ENCODE data around the gene SERPINC1.

The SERPINC1 gene

GRCh38 chr1:173913111-173913510 is 4.0 kb downstream of the SERPINC1 start:
- no peak overlapping the region for H3K4me3 ChIP-seq (ENCODE audit: low read depth, low read length, poor library complexity, severe bottlenecking)
- no peak overlapping the region for H2AFZ ChIP-seq (ENCODE audit: low read length)
- no peaks in the 10 kb centered on the region for H3K9me3 ChIP-seq (ENCODE audit: low read length)
- no peak overlapping the region for H3K9ac ChIP-seq (ENCODE audit: low read length)
- H4K20me1 ChIP-seq (ENCODE audit: insufficient read depth, low read length) = no peaks in the 10 kb centered on the region
- H3K27ac ChIP-seq (ENCODE audit: low read depth, low read length, poor library complexity, severe bottlenecking) = no peak overlapping the region
- TF ChIP-seq, protein P1, sequence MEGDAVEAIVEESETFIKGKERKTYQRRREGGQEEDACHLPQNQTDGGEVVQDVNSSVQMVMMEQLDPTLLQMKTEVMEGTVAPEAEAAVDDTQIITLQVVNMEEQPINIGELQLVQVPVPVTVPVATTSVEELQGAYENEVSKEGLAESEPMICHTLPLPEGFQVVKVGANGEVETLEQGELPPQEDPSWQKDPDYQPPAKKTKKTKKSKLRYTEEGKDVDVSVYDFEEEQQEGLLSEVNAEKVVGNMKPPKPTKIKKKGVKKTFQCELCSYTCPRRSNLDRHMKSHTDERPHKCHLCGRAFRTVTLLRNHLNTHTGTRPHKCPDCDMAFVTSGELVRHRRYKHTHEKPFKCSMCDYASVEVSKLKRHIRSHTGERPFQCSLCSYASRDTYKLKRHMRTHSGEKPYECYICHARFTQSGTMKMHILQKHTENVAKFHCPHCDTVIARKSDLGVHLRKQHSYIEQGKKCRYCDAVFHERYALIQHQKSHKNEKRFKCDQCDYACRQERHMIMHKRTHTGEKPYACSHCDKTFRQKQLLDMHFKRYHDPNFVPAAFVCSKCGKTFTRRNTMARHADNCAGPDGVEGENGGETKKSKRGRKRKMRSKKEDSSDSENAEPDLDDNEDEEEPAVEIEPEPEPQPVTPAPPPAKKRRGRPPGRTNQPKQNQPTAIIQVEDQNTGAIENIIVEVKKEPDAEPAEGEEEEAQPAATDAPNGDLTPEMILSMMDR (IDR thresholded peaks at IDR 0.05; ENCODE audit: low read length) = no peak
- no peaks in the 10 kb centered on the region for H3K27me3 ChIP-seq (ENCODE audit: insufficient read depth, low read length)
- no peaks in the 10 kb centered on the region for H3F3A ChIP-seq (ENCODE audit: insufficient read depth, low read length)
- H3K4me2 ChIP-seq (ENCODE audit: low read length) = no peak overlapping the region
- no peaks in the 10 kb centered on the region for H3K9me2 ChIP-seq (ENCODE audit: low read depth, low read length)
- H3K4me1 ChIP-seq (ENCODE audit: insufficient read depth, low read length, severe bottlenecking) = no peaks in the 10 kb centered on the region
- H3K36me3 ChIP-seq (ENCODE audit: insufficient read depth, low read length) = no peaks in the 10 kb centered on the region
- no peaks in the 10 kb centered on the region for H3K79me2 ChIP-seq (ENCODE audit: insufficient read depth, low read length)

DNA sequence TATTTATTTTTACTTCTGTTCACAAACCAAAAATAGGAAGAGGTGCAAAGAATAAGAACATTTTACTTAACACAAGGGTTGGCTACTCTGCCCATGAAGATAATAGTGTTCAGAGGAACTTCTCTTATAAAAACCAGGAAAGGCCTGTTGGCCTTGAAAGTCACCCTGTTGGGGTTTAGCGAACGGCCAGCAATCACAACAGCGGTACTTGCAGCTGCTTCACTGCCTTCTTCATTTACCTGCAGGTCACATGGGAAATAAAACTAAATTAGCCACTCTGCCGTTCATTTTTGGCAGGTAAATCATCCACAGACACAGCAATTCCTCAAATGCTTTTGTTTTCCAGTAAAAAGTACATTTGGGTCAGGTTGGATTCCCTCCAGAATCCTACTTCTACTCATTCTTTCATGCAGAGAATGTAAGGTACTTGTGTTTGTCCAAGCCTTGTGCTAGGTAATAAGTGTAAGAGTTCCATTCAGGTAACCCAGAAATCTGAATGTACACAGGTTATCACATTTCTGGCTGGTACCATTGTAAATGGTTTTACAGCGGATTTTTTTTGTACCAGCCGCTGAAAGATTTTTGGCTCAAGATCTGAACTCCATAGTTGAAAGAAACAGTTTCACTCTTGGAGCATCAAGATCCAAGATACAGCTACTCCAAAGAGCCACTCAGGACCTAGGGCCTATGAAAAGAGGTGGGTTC is 13.1 kb downstream of the SERPINC1 start:
- Histone ChIP-seq H3K4me3 (ENCODE audit: low read depth, low read length, poor library complexity, severe bottlenecking) (no peak overlapping the region), H3K27ac (ENCODE audit: low read depth, low read length, poor library complexity, severe bottlenecking) (no peak overlapping the region), H3K4me1 (ENCODE audit: insufficient read depth, low read length, severe bottlenecking) (no peaks in the 10 kb centered on the region), H4K20me1 (ENCODE audit: insufficient read depth, low read length) (no peaks in the 10 kb centered on the region), H3F3A (ENCODE audit: insufficient read depth, low read length) (no peaks in the 10 kb centered on the region), H3K9ac (ENCODE audit: low read length) (no peak overlapping the region), H3K36me3 (ENCODE audit: insufficient read depth, low read length) (no peaks in the 10 kb centered on the region), H2AFZ (ENCODE audit: low read length) (no peak overlapping the region), H3K9me3 (ENCODE audit: low read length) (no peaks in the 10 kb centered on the region), H3K9me2 (ENCODE audit: low read depth, low read length) (no peaks in the 10 kb centered on the region), H3K27me3 (ENCODE audit: insufficient read depth, low read length) (no peaks in the 10 kb centered on the region), H3K79me2 (ENCODE audit: insufficient read depth, low read length) (no peaks in the 10 kb centered on the region), H3K4me2 (ENCODE audit: low read length) (no peak overlapping the region)
- no peak for TF ChIP-seq EZH2 (IDR thresholded peaks at IDR 0.05; ENCODE audit: borderline replicate concordance, low read length)
- TF ChIP-seq, protein P1 (IDR thresholded peaks at IDR 0.05; ENCODE audit: low read length) = no peak

GRCh38 chr1:173900992-173901391 is 16.1 kb downstream of the SERPINC1 start:
- no peaks in the 10 kb centered on the region for H4K20me1 ChIP-seq (ENCODE audit: insufficient read depth, low read length)
- no peak overlapping the region for H3K9ac ChIP-seq (ENCODE audit: low read length)
- H3K79me2 ChIP-seq (ENCODE audit: insufficient read depth, low read length) = no peaks in the 10 kb centered on the region
- H3K4me2 ChIP-seq (ENCODE audit: low read length) = no peak overlapping the region
- H3K9me2 ChIP-seq (ENCODE audit: low read depth, low read length) = no peaks in the 10 kb centered on the region
- no peak overlapping the region for H3K4me3 ChIP-seq (ENCODE audit: low read depth, low read length, poor library complexity, severe bottlenecking)
- H3F3A ChIP-seq (ENCODE audit: insufficient read depth, low read length) = no peaks in the 10 kb centered on the region
- no peaks in the 10 kb centered on the region for H3K36me3 ChIP-seq (ENCODE audit: insufficient read depth, low read length)
- no peaks in the 10 kb centered on the region for H3K27me3 ChIP-seq (ENCODE audit: insufficient read depth, low read length)
- no peaks in the 10 kb centered on the region for H3K9me3 ChIP-seq (ENCODE audit: low read length)
- TF ChIP-seq, protein P1 (IDR thresholded peaks at IDR 0.05; ENCODE audit: low read length) = no peak
- no peak for TF ChIP-seq EZH2 (IDR thresholded peaks at IDR 0.05; ENCODE audit: borderline replicate concordance, low read length)
- H3K27ac ChIP-seq (ENCODE audit: low read depth, low read length, poor library complexity, severe bottlenecking) = no peak overlapping the region
- no peak overlapping the region for H2AFZ ChIP-seq (ENCODE audit: low read length)
- no peaks in the 10 kb centered on the region for H3K4me1 ChIP-seq (ENCODE audit: insufficient read depth, low read length, severe bottlenecking)

Data from OCI-LY1 (cell line).